Activated CD8-positive, alpha-beta memory T cell treated with anti-CD3 and anti-CD28 coated beads, Interleukin-2, amount 50 U/mL, for 4 hours (primary cell): ENCODE data around the gene TACC3.

Experiments
- DNase-seq: peaks from one replicate; pipeline ENCODE4 v3.0.0-alpha.2; 2020

The TACC3 gene

GRCh38 chr4:1778642-1779392, 57.5 kb downstream of the TACC3 start:
- DNase-seq: no peak

GRCh38 chr4:1779588-1780382, 58.5 kb downstream of the TACC3 start:
- no peak for DNase-seq

GRCh38 chr4:1780435-1780834, 59.1 kb downstream of the TACC3 start:
- DNase-seq: no peak

- no peak for DNase-seq
Observed at GRCh38 chr4:1783015-1783414, 61.7 kb downstream of the TACC3 start.

GRCh38 chr4:1783970-1784369, 62.6 kb downstream of the TACC3 start:
- no peak for DNase-seq

GRCh38 chr4:1784395-1784788, 63.1 kb downstream of the TACC3 start:
- DNase-seq: no peak

GRCh38 chr4:1784789-1785591, 63.7 kb downstream of the TACC3 start:
- no peak for DNase-seq

- DNase-seq: no peak
Observed at GRCh38 chr4:1785592-1785991, 64.3 kb downstream of the TACC3 start.

- no peak for DNase-seq
Observed at GRCh38 chr4:1786544-1787362, 65.4 kb downstream of the TACC3 start.

- DNase-seq: no peak
Observed at GRCh38 chr4:1787411-1788077, 66.2 kb downstream of the TACC3 start.

GRCh38 chr4:1788254-1788973, 67.1 kb downstream of the TACC3 start:
- no peak for DNase-seq

GRCh38 chr4:1789552-1789951, 68.2 kb downstream of the TACC3 start:
- no peak for DNase-seq

- no peak for DNase-seq
Observed at GRCh38 chr4:1790005-1790404, 68.7 kb downstream of the TACC3 start.

- DNase-seq: no peak
Observed at GRCh38 chr4:1792158-1792831, 71.0 kb downstream of the TACC3 start.

- peak; percentile 49 for DNase-seq
Observed at GRCh38 chr4:1792832-1793495, 71.6 kb downstream of the TACC3 start, which contains the start of gene FGFR3. TSS of gene FGFR3 (plus strand) at chr4:1793293. CDS start at chr4:1793935, 642 bp downstream.

GRCh38 chr4:1793496-1793840, 72.1 kb downstream of the TACC3 start:
- DNase-seq: peak; percentile 29

GRCh38 chr4:1793940-1794808, 72.9 kb downstream of the TACC3 start:
- no peak for DNase-seq
